ENCODE results near the gene SNRPB.
A peak's percentile ranks its signal among the peaks of the same experiment; 100 is the strongest.

Gene SNRPB

DNA sequence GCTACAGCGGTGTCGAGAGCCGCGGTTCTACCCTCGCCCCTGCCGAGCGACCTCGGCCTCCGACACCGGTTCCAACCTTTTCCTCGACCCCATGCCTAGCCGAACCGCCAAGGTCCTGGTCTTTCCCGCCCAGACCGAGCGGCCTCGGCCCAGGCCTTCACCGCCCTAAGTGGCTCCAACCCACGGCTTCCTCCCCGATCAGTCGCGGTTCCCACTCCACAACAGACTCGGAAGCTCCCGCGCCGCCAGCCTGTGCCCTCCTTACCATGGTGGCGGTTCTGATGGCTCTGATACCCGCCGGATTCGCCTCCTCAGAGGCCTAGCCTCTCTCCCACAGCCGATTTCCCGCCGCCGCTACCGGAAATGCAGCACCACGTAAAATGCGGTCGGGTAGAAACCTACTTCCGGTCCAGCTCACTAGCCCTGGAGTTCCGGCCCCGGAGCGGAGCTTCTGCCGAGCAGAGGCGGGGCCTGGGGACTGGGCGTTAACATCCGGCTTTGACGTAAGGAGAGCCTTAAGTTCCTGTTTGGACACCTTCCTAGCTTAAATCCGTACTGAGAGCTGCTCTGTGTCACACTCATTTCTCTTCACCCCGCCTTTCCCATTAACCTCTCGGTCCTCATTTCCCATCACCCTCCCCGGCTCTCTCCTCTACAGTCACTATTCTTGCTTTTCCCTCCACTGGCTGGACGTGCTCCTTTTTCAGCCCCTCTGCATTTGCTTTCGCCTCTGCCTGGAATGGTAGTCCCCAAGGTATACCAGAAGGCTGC, at the start of gene SNRPB:
TSS of gene SNRPB (minus strand) at position 367 of the 771 bp plus-strand sequence. CDS start at position 268, 99 bp downstream.
- peak within 1 kb of the TSS; percentile 95 for H3K4me3 ChIP-seq (ENCODE audit: low read length)
- TF ChIP-seq, protein P1, sequence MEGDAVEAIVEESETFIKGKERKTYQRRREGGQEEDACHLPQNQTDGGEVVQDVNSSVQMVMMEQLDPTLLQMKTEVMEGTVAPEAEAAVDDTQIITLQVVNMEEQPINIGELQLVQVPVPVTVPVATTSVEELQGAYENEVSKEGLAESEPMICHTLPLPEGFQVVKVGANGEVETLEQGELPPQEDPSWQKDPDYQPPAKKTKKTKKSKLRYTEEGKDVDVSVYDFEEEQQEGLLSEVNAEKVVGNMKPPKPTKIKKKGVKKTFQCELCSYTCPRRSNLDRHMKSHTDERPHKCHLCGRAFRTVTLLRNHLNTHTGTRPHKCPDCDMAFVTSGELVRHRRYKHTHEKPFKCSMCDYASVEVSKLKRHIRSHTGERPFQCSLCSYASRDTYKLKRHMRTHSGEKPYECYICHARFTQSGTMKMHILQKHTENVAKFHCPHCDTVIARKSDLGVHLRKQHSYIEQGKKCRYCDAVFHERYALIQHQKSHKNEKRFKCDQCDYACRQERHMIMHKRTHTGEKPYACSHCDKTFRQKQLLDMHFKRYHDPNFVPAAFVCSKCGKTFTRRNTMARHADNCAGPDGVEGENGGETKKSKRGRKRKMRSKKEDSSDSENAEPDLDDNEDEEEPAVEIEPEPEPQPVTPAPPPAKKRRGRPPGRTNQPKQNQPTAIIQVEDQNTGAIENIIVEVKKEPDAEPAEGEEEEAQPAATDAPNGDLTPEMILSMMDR (conservative IDR thresholded peaks at IDR 0.05; ENCODE audit: low read depth, low read length): no peak
- DNase-seq (ENCODE audit: low read depth): peak; percentile 97

DNA sequence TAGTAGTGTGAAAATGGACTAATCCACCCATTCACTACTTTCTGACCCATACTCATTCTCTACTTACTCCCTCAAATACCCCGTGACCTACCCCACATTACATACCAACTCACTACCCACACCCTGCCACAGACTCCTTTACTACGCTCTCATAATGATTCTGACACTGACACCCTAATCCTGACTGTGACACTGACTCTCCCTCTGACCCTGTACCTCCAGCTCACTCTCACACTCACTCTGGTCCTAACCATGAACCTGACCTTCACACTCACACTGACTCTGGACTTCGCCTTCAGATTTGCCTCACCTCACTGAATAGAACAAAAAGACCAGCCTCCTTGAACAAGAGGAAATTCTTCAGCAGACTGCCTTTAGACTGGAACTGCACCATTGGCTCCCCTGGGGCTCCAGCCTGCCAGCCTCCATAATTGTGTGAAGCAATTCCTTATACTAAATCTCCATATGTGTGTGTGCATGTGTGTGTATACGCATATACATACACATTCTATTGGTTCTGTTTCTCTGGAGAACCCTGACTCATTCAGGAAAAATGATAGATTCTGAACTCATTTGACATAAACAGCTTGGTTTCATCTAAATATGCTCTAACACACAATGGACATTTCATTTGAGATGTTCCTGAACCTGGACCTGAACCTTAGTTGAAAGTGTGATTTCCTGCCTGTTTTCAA, 48.7 kb upstream of the SNRPB start:
- no peak for DNase-seq (ENCODE audit: low read depth)
- no peak overlapping the region for H3K4me3 ChIP-seq (ENCODE audit: low read length)
- TF ChIP-seq, protein P1 (conservative IDR thresholded peaks at IDR 0.05; ENCODE audit: low read depth, low read length): no peak

DNA sequence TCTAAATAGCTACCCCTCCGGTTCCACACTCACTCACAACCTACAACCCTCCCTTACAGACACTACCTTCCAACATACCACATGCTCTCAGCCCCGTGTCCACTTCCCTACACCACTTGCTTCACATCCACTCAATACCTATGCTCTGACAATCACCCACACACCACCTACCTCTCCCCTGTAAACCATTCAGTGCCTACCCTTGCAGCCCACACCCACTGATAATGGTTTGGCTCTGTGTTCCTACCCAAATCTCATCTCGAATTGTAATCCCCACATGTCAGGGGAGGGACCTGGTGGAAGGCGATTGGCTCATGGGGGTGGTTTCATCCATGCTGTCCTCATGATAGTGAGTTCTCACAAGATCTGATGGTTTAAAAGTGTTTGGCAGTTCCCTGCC, 48.0 kb upstream of the SNRPB start:
- no peak overlapping the region for H3K4me3 ChIP-seq (ENCODE audit: low read length)
- DNase-seq (ENCODE audit: low read depth): no peak
- TF ChIP-seq, protein P1 (conservative IDR thresholded peaks at IDR 0.05; ENCODE audit: low read depth, low read length): no peak

- H3K4me3 ChIP-seq (ENCODE audit: low read length): no peak overlapping the region
- TF ChIP-seq, protein P1 (conservative IDR thresholded peaks at IDR 0.05; ENCODE audit: low read depth, low read length): no peak
- no peak for DNase-seq (ENCODE audit: low read depth)
Observed at GRCh38 chr20:2518096-2518495, 47.5 kb upstream of the SNRPB start.

GRCh38 chr20:2516399-2516798, 45.8 kb upstream of the SNRPB start:
- no peak for DNase-seq (ENCODE audit: low read depth)

DNA sequence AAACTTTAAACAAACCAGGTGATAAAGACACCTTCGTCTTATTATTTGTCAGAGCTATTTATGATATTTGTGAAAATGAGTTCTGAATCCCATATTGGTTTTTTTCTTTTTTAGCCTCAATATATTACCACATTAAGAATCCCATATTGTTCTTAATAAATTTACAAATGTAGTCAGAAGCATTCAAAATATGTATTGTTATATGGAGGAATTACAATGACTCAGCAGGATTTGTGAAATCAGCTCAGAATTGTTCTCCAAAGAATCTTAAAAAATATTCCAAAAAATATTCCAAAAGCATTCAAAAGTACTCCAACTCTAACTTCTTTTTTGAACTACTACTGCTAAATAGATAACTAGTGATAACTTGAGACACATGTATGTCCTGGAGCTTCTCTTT, 44.6 kb upstream of the SNRPB start:
- no peak for DNase-seq (ENCODE audit: low read depth)
- TF ChIP-seq, protein P1 (conservative IDR thresholded peaks at IDR 0.05; ENCODE audit: low read depth, low read length): no peak
- H3K4me3 ChIP-seq (ENCODE audit: low read length): no peak overlapping the region

More at GRCh38 chr20:2516399-2516798, 45.8 kb upstream of the SNRPB start:
- H3K4me3 ChIP-seq (ENCODE audit: low read length): no peak overlapping the region
- TF ChIP-seq, protein P1 (conservative IDR thresholded peaks at IDR 0.05; ENCODE audit: low read depth, low read length): no peak

Data from retinal pigment epithelial cell (primary cell).